DND-41 (cell line): ENCODE data around the gene HSPA8.

Experiments used
- ATAC-seq: fragments of 200-7000 bp; cut with Tn5 transposase; 3 replicates; pipeline ENCODE4 v1.9.1; 2021; ENCODE audit warnings: low read depth; ENCODE audit not compliant: insufficient read depth
- DNase-seq: peaks from one replicate; pipeline ENCODE4 v3.0.0-alpha.2; 2020
- H2AFZ ChIP-seq: 2 replicates; pipeline ENCODE4 v1.6.0; 2012; ENCODE audit warnings: low read depth, low read length
- H3K27ac ChIP-seq: 2 replicates; pipeline ENCODE4 v1.5.1; 2012; ENCODE audit warnings: low read length, inconsistent platforms
- H3K27me3 ChIP-seq: fragments of 200-600 bp; sonication (generic); 2 replicates; pipeline ENCODE4 v1.6.0; 2012; ENCODE audit warnings: low read length, mild to moderate bottlenecking, inconsistent platforms; ENCODE audit not compliant: insufficient read depth, poor library complexity
- H3K36me3 ChIP-seq: 2 replicates; pipeline ENCODE4 v1.5.1; 2012; ENCODE audit warnings: low read length, inconsistent platforms; ENCODE audit not compliant: insufficient read depth
- H3K4me1 ChIP-seq: 2 replicates; pipeline ENCODE4 v1.5.1; 2012; ENCODE audit warnings: mild to moderate bottlenecking, low read length; ENCODE audit not compliant: insufficient read depth
- H3K4me2 ChIP-seq: 2 replicates; pipeline ENCODE4 v1.6.0; 2012; ENCODE audit warnings: mild to moderate bottlenecking, moderate library complexity, low read length, inconsistent platforms; ENCODE audit not compliant: insufficient read depth
- H3K4me3 ChIP-seq, 2 experiments: fragments of 200-600 bp in 1 of 2; shearing (Covaris generic) in 1 of 2; 2 replicates each; pipeline ENCODE4 v1.5.1; 2012 to 2016; ENCODE audit warnings: inconsistent platforms in 2 of 2, low read length in 2 of 2, mild to moderate bottlenecking in 2 of 2, low read depth in 1 of 2, moderate library complexity in 1 of 2
- H3K79me2 ChIP-seq: 2 replicates; pipeline ENCODE4 v1.6.0; 2012; ENCODE audit warnings: low read length, inconsistent platforms; ENCODE audit not compliant: insufficient read depth
- H3K9ac ChIP-seq: 2 replicates; pipeline ENCODE4 v1.6.0; 2012; ENCODE audit warnings: low read depth, mild to moderate bottlenecking, inconsistent platforms, low read length, moderate library complexity
- H3K9me3 ChIP-seq: 2 replicates; pipeline ENCODE4 v1.5.1; 2012; ENCODE audit warnings: low read length, moderate library complexity, mild to moderate bottlenecking, inconsistent platforms; ENCODE audit not compliant: insufficient read depth, severe bottlenecking
- H4K20me1 ChIP-seq: 2 replicates; pipeline ENCODE4 v1.6.0; 2012; ENCODE audit warnings: low read length; ENCODE audit not compliant: insufficient read depth
- CTCF ChIP-seq: IDR thresholded peaks from 2 replicates; pipeline ENCODE4 v1.5.1; 2012; ENCODE audit warnings: borderline replicate concordance, low read length, moderate library complexity, mild to moderate bottlenecking; ENCODE audit not compliant: poor library complexity, severe bottlenecking; ENCODE audit errors: extremely low read depth
- EZH2 ChIP-seq: IDR thresholded peaks from 3 replicates; pipeline ENCODE4 v1.6.1; 2012; ENCODE audit warnings: borderline replicate concordance, low read depth, mild to moderate bottlenecking, moderate library complexity, low read length, inconsistent platforms; ENCODE audit not compliant: severe bottlenecking

Gene HSPA8

GRCh38 chr11:123085497-123085896 lies 23.6 kb upstream of the HSPA8 start:
- Histone ChIP-seq H3K9ac (no peak overlapping the region), H3K4me1 (peaks cover 21% of the 10 kb centered on the region), H3K27ac (no peak overlapping the region), H3K79me2 (no peaks in the 10 kb centered on the region), H2AFZ (no peak overlapping the region), H3K4me3 (no peak overlapping the region), H3K27me3 (no peaks in the 10 kb centered on the region), H3K4me2 (no peak overlapping the region), H3K36me3 (no peaks in the 10 kb centered on the region), H3K9me3 (no peaks in the 10 kb centered on the region), H4K20me1 (no peaks in the 10 kb centered on the region)
- DNase-seq (no peak), ATAC-seq (no peak)
- TF ChIP-seq EZH2 = no peak
- no peak for TF ChIP-seq CTCF

- Histone ChIP-seq H3K4me3 (no peak overlapping the region), H3K9ac (no peak overlapping the region), H2AFZ (no peak overlapping the region), H3K36me3 (no peaks in the 10 kb centered on the region), H3K4me2 (no peak overlapping the region), H4K20me1 (no peaks in the 10 kb centered on the region), H3K9me3 (no peaks in the 10 kb centered on the region), H3K79me2 (no peaks in the 10 kb centered on the region), H3K27ac (no peak overlapping the region), H3K27me3 (no peaks in the 10 kb centered on the region), H3K4me1 (peaks cover 21% of the 10 kb centered on the region)
- TF ChIP-seq CTCF = no peak
- no peak for TF ChIP-seq EZH2
- DNase-seq = no peak
- no peak for ATAC-seq
Observed at GRCh38 chr11:123084454-123084853, 22.5 kb upstream of the HSPA8 start.

GRCh38 chr11:123083623-123084029 lies 21.7 kb upstream of the HSPA8 start:
- H3K36me3 ChIP-seq = no peaks in the 10 kb centered on the region
- DNase-seq (peak; percentile 46), ATAC-seq (no peak)
- peaks cover 21% of the 10 kb centered on the region for H3K4me1 ChIP-seq
- H3K9ac ChIP-seq = no peak overlapping the region
- H3K27me3 ChIP-seq = no peaks in the 10 kb centered on the region
- no peaks in the 10 kb centered on the region for H4K20me1 ChIP-seq
- no peak overlapping the region for H3K4me3 ChIP-seq
- TF ChIP-seq CTCF (no peak), EZH2 (no peak)
- no peaks in the 10 kb centered on the region for H3K9me3 ChIP-seq
- no peaks in the 10 kb centered on the region for H3K79me2 ChIP-seq
- H3K27ac ChIP-seq = no peak overlapping the region
- H3K4me2 ChIP-seq = no peak overlapping the region
- H2AFZ ChIP-seq = no peak overlapping the region

GRCh38 chr11:123082977-123083376 lies 21.0 kb upstream of the HSPA8 start:
- Histone ChIP-seq H3K36me3 (no peaks in the 10 kb centered on the region), H3K4me3 (no peak overlapping the region), H3K4me1 (peaks cover 19% of the 10 kb centered on the region), H2AFZ (no peak overlapping the region), H3K9ac (no peak overlapping the region), H3K27ac (no peak overlapping the region), H3K27me3 (no peaks in the 10 kb centered on the region), H3K4me2 (no peak overlapping the region), H3K9me3 (no peaks in the 10 kb centered on the region), H3K79me2 (no peaks in the 10 kb centered on the region), H4K20me1 (no peaks in the 10 kb centered on the region)
- ATAC-seq = no peak
- DNase-seq = no peak
- TF ChIP-seq EZH2 (no peak), CTCF (no peak)
